Measurements from ENCODE around the gene TBC1D5.

GRCh38 chr3:17302774-17303173 is 439.7 kb downstream of the TBC1D5 start:
- TF ChIP-seq CTCF (IDR thresholded peaks at IDR 0.05) (no peak), POLR2A (IDR thresholded peaks at IDR 0.05) (no peak)
